Measurements from ENCODE around the gene NANS.
A peak's percentile ranks its signal among the peaks of the same experiment; 100 is the strongest.
"Not testable (repeated sequence)": the region's sequence is repeated elsewhere in the genome, so short reads cannot be mapped to it uniquely, and the experiment has no call there.

The NANS gene

GRCh38 chr9:98080780-98081179 lies 24.2 kb downstream of the NANS start:
- no peak for DNase-seq

DNA sequence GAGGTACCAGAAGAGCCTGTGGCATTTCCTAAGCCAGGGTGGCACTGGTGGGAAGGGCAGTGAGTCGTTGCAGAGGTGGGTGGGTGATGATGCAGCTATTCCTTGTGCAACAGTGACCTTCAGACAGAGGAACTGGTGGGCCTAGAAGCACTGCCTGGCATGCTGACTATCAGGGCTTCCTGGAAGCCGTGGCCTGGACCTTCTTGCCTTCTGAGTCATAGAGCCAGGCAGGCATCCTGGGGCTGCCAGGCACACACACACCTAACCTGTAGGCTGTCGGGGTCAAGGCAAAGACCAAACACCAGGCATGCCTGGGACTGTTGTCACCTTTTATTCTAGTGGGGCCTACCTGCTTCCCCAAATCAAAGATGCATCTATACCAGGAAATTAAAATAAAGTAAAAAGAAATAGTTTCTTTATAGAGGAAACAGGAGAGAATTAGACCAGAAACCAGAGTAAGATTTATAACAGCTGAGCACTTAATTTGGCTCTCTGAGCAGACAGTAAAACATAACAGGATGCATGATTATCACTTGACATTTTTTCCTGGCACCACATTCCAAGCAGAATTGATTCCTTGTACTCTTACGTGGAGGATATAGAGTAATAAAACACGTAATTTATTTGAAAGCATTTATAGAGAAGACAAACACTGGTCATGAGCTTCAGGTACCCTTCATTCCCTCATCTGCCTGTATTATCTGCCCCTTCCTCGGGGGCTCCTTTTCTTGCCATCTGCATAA lies 25.1 kb downstream of the NANS start:
- no peak for DNase-seq

- no peak for DNase-seq
Measured at GRCh38 chr9:98083061-98083501, 26.5 kb downstream of the NANS start.

- DNase-seq = no peak
Measured at GRCh38 chr9:98083566-98084183, 27.1 kb downstream of the NANS start.

DNA sequence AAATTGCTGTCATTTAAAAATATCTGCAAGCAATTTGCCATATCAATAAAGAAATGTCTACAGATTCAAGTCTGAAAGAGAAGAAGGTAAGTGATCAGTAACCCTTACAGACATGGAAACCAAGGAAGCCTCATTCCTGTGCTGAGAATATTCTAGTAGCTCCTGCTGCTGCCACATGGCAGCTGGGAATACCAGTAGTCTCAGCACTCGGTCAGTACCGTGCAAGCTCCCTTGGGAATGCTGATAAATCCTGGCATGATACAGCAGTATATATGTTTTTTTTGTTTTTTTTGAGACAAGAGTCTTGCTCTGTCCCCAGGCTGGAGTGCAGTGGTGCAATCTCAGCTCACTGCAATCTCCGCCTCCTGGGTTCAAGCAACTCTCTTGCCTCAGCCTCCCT lies 27.9 kb downstream of the NANS start:
- no peak for DNase-seq

GRCh38 chr9:98085058-98085457 lies 28.5 kb downstream of the NANS start:
- no peak for DNase-seq

- DNase-seq = peak; percentile 56
Measured at GRCh38 chr9:98085944-98086343, 29.4 kb downstream of the NANS start.

DNA sequence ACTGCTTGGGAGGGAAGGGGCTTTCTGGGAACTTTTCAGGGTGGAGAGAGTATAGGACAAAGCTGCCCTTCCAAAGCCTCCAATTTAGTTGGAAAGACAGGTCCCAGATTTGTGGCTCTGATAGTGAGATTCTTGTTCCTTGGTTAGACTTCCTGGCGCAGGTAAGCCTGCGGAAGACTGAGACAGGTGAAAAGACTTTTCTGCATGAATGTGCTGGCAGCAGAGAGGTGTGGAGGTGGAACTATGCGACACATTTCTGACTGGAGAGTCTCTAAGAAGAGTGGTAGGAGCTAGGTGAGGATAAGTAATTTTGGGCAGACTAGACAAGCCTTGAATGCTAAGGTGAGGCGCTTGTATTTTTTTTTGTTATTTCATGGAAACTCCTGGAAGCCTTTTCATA lies 29.9 kb downstream of the NANS start:
- DNase-seq = no peak

DNA sequence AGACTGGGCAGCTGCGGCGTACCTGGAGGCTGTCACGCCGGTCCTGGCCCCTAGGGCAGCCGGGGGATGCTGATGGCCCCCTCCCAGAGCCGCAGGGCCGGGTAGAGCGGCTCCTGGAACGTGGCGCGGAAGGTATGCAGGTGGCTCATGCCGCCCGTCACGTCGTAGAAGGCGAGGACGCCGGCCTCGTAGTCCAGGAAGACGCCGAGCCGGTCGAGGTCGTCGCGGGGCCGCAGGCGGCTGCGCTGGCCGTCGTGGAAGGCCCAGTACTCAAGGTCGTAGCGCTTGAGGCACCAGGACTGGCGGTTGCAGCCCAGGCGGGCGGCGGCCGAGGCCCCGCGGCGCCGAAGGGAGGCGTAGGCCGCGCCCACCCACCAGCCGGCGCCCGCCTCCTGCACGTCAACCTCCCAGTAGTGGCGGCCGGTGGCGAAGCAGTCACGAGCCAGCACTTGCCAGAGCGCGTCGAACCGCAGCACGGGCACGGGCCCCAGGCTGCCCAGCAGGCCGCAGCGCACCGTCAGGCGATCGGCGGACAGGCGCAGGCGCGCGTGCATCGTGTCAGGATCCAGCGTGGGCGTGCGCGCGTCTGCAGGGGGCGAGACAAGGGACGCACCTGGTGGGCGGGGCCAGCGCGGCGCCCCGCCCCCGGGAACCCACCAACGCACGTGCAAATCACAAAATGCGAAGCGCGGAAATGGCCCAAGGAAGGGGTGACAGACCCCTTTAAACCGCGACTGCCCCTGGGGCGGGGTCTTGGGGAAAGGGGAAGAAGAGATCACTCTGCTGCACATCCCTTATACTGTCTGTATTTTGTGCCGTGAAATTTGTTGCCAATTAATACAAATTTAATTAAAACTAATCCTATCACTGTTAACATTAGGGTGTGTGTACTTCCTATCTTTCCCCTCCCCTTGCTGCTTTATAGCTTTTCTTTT lies 31.2 kb downstream of the NANS start:
- peak; percentile 86 for DNase-seq

DNA sequence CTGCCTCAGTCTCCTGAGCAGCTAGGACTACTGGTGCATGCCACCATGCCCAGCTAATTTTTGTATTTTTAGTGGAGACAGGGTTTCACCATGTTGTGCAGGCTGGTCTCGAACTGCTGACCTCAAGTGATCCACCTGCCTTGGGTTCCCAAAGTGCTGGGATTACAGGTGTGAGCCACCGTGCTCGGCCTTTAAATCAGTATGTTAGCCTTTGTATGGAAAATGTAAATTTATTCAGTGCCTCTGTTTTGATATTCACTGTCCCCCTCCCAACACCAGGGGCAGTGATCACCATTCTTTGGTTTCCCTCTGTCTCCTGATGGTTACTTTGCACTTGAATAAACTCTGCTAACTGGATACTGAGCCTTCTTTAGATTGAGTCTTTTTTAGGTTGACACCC lies 34.1 kb downstream of the NANS start:
- DNase-seq = not testable (repeated sequence)

GRCh38 chr9:98091735-98092612 lies 35.4 kb downstream of the NANS start:
- peak; percentile 29 for DNase-seq

GRCh38 chr9:98092613-98092931 lies 36.0 kb downstream of the NANS start:
- no peak for DNase-seq

GRCh38 chr9:98094316-98094715 lies 37.8 kb downstream of the NANS start:
- no peak for DNase-seq

- DNase-seq = no peak
Measured at GRCh38 chr9:98094851-98095250, 38.3 kb downstream of the NANS start.

DNA sequence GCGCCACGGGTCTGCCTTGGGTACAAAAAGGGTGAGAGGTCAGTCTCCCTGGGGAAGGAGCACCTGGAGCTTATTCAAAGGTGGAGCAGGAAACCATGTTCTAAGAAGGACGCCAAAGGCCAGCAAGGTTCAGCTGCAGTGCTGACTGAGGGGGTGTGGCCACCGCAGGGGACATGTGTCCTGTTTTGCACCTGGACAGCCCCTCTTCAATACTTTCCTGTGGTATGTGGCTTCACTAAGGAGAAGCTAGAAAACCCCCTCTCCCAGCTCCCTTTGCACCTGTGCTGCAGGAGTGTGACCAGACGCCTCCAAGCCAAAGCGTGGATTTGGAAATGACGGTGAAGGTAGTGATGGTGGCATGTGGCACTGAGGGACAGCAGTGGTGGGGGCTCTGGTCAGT lies 38.9 kb downstream of the NANS start:
- no peak for DNase-seq

DNA sequence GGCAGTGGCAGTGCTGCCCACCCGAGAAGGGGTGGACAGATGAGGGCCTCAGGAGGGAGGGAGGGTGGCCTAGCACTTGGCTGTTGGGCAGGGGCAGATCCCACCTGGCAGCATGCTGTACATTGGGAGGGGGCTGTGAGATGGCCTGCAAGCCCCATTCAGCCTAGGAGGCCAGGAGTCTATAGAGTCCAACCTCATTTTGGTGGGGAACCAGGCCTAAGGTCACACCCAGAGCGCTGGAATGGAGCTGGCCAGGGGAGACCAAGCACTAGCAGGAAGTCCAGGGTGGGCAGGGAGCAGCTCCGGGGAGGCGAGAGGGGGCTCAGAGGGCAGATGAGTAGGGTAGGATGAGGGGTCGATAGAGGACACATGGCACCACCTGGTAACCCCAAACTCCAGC lies 39.6 kb downstream of the NANS start:
- no peak for DNase-seq

DNA sequence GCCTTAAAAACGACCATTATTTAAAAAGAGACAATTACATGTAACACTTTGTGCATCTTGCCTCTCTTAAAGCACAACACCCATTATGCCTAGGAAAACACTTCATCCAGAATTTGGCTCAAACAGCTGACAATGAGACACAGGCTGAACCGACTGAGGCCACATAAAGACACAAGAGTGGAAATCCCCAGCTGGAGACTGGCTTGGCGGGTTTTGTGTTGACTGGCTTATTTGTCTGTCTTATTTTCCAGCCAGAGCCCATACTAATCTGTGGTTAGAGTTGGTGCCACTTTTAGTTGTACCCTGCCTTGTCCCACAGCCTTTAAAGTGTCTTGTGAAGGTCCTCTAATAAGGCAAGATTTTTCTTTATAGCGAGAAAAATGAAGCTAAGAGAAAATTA lies 41.3 kb downstream of the NANS start:
- no peak for DNase-seq

DNA sequence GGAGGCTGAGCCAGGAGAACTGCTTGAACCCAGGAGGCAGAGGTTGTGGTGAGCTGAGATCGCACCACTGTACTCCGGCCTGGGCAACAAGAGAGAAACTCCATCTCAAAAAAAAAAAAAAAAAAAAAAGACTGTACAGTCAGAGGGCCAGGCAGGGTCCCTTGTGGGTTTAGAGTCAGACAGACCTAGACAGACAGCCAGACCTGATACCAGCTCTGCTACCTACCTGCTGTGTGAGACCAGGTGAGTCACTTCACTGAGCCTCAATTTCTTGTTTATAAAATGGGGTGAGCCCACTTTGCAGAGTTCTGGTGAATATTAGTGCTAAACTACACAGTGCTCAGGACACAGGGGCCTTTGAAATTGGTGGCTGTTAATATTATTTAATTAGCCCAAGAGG lies 42.8 kb downstream of the NANS start:
- no peak for DNase-seq

GRCh38 chr9:98099898-98100297 lies 43.4 kb downstream of the NANS start:
- no peak for DNase-seq

- DNase-seq = no peak
Measured at GRCh38 chr9:98100456-98100855, 43.9 kb downstream of the NANS start.

- no peak for DNase-seq
Measured at GRCh38 chr9:98101416-98101815, 44.9 kb downstream of the NANS start.

GRCh38 chr9:98101868-98102273 lies 45.3 kb downstream of the NANS start:
- peak; percentile 33 for DNase-seq

GRCh38 chr9:98104445-98104881 lies 47.9 kb downstream of the NANS start:
- no peak for DNase-seq
